ENCODE data around the gene ONECUT3.

Gene ONECUT3

DNA sequence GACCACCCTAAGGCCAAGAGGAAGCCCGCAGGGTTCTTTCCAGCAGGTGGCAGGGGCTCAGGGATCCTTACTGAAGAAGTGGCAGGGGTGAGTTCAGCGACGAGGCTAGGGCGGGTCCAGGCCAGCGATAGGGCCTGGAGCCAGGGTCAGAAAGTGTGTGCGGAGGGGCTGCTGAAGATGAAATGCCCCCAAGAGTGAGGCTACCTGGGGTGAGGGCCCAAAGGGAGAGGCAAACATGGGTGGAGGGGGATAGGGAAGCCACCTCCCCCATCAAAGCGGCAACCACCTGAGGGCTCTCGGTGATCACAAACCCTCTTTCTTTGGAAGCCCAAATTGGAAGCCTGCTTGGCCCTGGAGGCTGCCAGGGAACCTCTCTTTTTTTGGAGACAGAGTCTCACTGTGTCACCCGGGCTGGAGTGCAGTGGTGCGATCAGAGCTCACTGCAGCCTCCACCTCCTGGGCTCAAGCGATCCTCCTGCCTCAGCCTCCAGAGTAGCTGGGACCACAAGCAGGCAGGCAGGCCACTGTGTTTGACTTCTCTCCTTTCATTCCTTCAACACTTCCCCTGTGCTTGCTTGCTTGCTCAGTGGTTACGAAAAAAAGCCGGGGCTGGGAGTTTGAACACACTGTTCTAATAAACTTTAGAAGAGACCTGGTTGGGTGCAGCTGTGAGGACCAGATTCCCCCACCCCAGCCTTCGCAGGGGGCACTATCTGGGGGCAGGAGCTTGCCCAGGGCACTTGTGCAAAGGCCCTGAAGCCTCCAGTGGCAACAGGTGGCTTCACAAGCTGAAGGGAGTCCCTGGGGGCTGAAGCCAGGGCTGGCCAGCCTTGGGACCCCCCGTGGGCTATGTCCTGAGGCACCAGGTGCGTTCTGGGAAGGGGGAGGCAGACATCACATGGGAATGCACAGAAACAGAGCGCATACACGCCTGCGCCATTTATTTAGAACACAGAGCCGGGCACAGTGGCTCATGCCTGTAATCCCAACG is 60.2 kb downstream of the ONECUT3 start:
- in situ Hi-C loops (cut with MboI; ENCODE audit: low sequenced_read_pairs), result no loop called here

DNA sequence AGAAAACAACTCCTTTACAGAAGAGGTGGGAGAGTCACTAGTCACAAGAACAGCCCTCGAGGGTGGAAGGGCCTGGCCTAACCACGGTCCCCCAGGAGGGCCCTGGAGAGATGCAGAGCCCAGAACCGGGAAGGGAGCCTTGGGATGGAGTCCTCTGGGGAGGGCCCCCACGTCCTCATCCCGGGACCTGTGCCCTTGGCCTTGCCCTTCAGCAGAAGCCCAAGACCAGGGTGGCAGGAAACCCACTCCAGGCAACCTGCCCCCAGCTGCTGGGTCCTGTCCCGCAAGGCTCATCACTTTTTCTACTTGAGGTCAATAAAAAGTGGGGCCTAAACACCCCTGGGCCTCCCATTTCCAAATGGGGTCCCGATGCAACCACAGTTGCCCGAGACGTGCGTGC is 61.1 kb downstream of the ONECUT3 start:
- in situ Hi-C loops (cut with MboI; ENCODE audit: low sequenced_read_pairs), result no loop called here

DNA sequence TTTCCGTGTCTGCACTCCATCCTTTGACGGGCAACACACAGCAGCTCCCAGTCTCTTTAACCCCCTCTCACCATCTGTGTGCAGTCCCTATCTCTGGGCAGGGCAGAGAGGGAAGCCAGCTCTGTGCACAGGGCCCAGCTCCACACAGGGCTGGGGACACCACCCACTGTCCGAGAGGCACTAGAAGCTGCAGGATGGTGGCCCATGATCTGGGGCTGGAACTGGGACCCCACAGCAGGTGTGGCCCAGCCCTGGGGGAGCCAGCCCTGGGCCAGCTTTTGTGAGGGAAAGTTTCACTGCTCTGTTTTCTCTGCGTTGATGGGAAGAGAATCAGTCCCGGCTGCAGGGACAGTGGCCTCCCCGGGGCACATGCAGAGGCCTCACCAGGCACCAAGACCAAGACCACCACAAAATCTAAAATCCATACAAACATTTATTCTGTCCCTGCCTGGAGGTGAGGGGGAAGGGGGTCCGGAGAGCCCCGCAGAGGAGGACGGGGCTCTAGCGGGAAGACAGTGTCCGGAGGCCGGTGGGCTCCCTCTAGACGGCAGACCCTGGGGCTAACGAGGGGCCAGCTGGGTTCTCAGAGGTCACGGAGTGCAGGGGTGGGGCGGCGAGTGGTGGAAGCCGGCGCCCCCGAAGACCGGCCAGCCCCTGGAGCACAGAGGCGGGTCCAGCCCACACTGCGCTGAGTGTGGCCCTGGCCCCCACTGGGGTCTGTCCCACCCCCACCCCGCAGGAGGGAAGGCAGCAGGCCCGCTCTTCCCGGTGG is 61.7 kb downstream of the ONECUT3 start:
- in situ Hi-C loops (cut with MboI; ENCODE audit: low sequenced_read_pairs), result no loop called here

GRCh38 chr19:1815605-1816529 is 62.6 kb downstream of the ONECUT3 start:
- in situ Hi-C loops (cut with MboI; ENCODE audit: low sequenced_read_pairs), result no loop called here

DNA sequence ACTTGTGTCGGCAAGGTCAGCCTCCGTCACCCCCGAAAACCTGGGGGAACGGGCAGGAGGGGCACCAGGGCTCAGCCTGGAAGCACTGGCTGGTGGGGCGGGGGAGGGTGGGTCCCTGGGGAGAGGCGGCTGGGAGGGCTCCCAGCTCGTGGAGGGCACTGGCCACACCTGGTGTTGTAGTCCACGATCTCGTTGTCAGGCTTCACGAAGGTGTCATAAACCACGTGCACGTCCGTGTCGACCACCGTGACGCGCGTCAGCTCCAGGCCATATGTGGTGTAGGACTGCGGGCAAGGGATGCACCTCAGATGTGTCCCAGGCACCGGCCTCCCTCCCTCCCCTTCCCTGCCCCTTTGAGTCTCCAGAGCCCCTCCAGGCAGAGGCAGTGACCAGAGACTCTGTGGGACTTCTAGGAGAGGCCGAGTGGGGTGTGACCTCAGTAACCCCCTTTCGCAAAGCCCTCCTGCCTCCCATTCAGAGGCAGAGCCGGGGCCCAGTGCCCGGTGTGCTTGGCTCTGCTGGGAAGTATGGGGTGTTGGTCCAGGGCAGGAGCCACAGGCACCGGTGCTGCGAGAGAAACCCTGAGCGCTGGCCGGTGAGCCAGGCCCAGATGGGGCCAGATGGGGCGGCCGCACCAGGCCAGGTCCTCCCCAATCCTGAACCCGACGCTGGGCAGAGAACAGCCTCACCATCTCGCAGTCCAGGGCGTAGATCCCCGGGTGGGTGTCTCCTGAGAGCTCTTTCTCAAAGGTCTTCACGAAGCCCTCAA is 63.4 kb downstream of the ONECUT3 start:
- in situ Hi-C loops (cut with MboI; ENCODE audit: low sequenced_read_pairs), result no loop called here

GRCh38 chr19:1817553-1818179 is 64.4 kb downstream of the ONECUT3 start:
- in situ Hi-C loops (cut with MboI; ENCODE audit: low sequenced_read_pairs), result no loop called here

GRCh38 chr19:1818549-1819195 is 65.4 kb downstream of the ONECUT3 start:
- in situ Hi-C loops (cut with MboI; ENCODE audit: low sequenced_read_pairs), result no loop called here

DNA sequence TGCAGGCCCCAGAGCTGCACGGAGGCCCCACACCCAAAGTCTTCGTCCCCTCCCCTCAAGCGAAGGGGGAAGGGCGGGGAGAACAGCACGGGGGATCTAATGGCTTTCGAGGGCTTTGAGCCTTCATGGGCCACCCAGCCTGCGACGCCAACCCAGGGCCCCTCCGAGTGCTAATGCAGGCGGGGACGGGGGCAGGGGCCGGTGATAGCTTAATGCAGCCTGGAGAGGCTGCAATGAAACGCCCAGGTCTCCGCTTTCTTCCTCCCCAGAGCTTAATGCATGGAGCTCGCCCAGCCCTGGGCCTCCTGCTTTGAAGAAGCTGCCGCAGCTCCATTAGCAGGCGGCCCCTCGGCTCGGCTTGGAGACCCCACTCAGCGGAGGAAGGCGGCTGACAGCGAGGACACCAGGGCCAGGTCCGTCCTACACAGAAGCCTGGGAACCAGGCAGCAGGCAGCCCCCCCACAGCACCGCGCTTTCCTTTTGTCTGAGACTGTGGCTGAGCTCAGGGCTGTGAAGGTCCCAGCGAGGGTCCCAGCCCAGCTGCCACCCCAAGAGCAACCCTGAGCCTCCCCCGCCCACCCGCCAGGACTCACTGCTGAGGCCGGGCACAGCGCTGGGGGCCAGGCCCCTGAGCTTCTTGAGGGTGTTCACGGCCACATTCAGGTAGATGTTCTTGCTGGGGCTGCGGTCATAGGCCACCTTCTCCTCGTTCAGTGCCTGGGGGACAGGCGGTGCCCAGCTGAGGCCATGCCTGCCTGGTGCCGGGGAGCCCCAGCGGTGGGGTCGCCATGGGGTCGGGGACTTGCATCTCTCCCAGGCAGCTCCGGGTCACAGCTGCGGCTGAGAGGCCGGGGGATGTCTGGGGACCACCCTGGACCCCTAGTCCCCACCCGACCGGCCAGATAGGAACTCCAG is 66.3 kb downstream of the ONECUT3 start:
- in situ Hi-C loops (cut with MboI; ENCODE audit: low sequenced_read_pairs), result no loop called here

DNA sequence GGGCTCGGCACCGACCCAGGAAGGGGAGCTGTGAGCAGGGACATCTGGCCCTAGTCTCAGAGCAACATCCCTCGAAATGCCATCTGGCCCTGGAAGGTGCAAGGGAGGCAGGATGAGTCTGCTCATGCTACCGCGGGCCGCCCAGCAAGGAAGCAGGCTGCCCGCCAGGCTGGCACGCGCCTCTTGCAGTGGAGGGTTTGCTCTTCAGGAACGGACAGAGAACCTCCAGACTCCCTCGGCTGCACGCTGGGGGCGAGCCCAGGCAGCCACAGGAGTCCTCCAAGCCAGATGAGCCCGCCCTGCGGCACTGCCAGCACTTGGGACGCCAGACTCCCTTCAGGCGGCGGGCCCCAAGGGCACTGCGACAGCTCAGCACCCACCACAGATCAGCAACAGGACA is 68.9 kb downstream of the ONECUT3 start:
- in situ Hi-C loops (cut with MboI; ENCODE audit: low sequenced_read_pairs), result no loop called here

DNA sequence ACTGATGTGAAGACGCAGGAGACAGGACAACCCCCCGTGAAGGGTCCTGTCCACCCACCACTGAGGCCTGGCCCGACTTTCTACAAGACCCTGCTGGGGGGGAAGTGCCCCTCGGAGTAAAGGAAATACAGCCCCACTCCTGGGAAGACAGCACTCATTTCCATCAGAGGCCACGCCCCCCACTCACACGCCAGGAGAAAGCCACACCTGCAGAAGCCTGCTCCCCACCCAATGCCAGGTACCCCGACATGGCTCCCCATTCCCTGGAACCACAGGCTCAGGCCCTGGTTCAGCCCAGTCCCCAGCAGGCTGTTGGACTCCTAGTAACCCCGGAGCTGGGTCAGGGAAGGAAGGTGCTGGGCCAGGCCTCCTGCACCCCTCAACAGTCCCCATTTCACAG is 69.7 kb downstream of the ONECUT3 start:
- in situ Hi-C loops (cut with MboI; ENCODE audit: low sequenced_read_pairs), result no loop called here

GRCh38 chr19:1823539-1824251 is 70.4 kb downstream of the ONECUT3 start:
- in situ Hi-C loops (cut with MboI; ENCODE audit: low sequenced_read_pairs), result no loop called here

DNA sequence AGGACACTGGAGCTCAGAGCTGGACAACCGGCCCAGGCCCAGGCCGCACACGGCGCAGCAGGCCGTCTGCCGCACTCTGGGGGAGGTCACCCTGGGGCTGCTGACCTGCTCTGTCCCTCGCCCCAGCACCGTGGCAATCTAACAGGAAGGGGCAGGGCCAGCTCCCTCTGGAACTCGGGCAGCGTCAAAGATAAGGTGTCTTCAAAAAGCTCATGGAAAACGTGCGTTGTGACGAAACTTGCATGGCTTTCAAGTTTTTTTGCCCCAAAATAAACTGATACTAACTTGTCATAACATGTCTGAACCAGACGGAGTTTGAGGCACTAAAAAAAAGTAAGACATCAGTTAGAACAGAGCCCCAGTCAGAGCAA is 70.9 kb downstream of the ONECUT3 start:
- in situ Hi-C loops (cut with MboI; ENCODE audit: low sequenced_read_pairs), result no loop called here

- in situ Hi-C loops (cut with MboI; ENCODE audit: low sequenced_read_pairs), result no loop called here
Measured at GRCh38 chr19:1825909-1826556, 72.7 kb downstream of the ONECUT3 start.

- in situ Hi-C loops (cut with MboI; ENCODE audit: low sequenced_read_pairs), result no loop called here
Measured at GRCh38 chr19:1826557-1827521, 73.5 kb downstream of the ONECUT3 start.

DNA sequence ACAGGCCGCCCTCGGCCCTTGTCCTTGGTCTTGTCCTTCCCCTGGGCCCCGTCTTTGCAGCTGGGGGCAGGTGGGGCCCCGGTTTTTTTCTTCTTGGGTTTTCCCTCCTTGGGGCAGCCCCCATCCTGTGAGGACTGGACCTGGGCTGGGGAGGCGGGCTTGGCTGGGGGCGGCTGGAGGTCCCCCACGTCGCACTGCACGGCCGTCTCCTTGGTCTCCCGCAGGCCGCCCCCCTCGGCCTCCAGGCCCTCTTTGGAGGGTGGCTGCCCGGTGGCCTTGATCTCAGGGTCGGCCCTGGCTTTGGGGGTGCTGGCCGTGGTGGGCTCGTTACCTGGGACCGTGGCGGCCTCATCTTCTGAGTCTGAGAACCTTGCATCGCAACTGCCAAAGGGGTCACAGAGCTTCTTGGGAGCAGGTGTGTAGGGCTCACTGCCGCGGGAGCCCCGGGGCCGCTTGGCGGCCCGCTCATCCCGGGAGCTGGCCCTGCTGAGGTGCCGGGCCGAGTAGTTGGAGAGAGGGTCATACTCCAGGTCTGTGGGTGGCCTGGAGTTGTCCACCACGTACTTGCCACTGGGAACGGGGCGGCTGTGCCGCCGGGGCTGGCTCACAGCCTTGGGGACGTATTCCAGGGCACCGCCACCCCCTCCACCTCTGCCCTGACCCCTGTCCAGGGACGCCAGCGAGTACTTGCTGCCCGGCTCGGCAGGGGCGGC is 74.4 kb downstream of the ONECUT3 start:
- in situ Hi-C loops (cut with MboI; ENCODE audit: low sequenced_read_pairs), result no loop called here
